Kidney epithelial cell (primary cell): Measurements from ENCODE around the gene TNS4. TPM values are rescaled to one million over a fixed set of nuclear protein-coding genes. Genes with fewer than 3 reads are reported as not detected.

ENCODE experiments used
- DNase-seq: peaks from one replicate; pipeline ENCODE4 v3.0.0-alpha.2; 2010; ENCODE audit warnings: low read depth
- H3K27me3 ChIP-seq: 2 replicates; pipeline ENCODE4 v1.6.0; 2011; ENCODE audit warnings: low read length; ENCODE audit not compliant: control insufficient read depth, insufficient read depth
- H3K36me3 ChIP-seq: 2 replicates; pipeline ENCODE4 v1.5.1; 2011; ENCODE audit warnings: low read length; ENCODE audit not compliant: control insufficient read depth, insufficient read depth
- H3K4me3 ChIP-seq: 2 replicates; pipeline ENCODE4 v1.5.1; 2011; ENCODE audit warnings: low read depth, mild to moderate bottlenecking, control low read depth, low read length
- total RNA-seq: library from RNA; depleted of rRNA; stranded (reverse); fragments of >200 nt; gene quantifications from 2 replicates; pipeline ENCODE4 v1.2.3, GENCODE V29; 2015
- TF ChIP-seq, protein P1 (sequence below): IDR thresholded peaks from 2 replicates; pipeline ENCODE4 v1.5.1; 2011; ENCODE audit warnings: mild to moderate bottlenecking, moderate library complexity, low read length, control low read depth, inconsistent platforms; ENCODE audit not compliant: insufficient read depth, poor library complexity, severe bottlenecking

Gene TNS4
- total RNA-seq, 1 donor from 2014 or later: not detected

DNA sequence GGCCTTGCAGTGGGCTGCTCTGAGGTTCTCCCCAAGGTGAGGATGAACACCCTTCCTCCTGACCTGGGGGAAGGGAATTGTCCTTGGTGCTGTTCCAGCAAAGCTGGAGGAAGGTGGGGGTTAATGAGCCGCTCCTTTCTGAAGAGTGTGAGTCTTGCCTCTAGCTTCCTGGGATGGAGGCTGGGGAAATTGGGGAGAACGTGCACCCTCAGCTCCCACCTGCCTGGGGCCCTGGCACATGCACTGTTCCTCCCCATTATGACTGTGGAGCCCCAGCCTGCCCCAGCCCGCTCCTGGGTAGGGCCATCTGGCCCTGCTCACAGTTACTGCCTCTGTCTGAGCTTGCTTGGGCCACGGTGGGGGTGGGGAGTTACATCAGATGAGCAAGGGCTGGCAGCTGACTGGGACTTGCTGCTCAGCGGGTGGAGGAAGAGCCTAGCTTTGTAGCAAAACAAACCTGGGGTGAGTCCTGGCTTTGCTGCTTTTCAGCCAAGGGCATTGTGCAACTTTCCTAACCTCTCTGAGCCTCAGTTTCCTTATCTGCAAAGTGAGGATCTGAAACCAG, 11.1 kb downstream of the TNS4 start:
- peak; percentile 64 for DNase-seq
- no peak overlapping the region for H3K4me3 ChIP-seq
- no peaks in the 10 kb centered on the region for H3K27me3 ChIP-seq
- TF ChIP-seq, protein P1, sequence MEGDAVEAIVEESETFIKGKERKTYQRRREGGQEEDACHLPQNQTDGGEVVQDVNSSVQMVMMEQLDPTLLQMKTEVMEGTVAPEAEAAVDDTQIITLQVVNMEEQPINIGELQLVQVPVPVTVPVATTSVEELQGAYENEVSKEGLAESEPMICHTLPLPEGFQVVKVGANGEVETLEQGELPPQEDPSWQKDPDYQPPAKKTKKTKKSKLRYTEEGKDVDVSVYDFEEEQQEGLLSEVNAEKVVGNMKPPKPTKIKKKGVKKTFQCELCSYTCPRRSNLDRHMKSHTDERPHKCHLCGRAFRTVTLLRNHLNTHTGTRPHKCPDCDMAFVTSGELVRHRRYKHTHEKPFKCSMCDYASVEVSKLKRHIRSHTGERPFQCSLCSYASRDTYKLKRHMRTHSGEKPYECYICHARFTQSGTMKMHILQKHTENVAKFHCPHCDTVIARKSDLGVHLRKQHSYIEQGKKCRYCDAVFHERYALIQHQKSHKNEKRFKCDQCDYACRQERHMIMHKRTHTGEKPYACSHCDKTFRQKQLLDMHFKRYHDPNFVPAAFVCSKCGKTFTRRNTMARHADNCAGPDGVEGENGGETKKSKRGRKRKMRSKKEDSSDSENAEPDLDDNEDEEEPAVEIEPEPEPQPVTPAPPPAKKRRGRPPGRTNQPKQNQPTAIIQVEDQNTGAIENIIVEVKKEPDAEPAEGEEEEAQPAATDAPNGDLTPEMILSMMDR: no peak
- no peaks in the 10 kb centered on the region for H3K36me3 ChIP-seq

DNA sequence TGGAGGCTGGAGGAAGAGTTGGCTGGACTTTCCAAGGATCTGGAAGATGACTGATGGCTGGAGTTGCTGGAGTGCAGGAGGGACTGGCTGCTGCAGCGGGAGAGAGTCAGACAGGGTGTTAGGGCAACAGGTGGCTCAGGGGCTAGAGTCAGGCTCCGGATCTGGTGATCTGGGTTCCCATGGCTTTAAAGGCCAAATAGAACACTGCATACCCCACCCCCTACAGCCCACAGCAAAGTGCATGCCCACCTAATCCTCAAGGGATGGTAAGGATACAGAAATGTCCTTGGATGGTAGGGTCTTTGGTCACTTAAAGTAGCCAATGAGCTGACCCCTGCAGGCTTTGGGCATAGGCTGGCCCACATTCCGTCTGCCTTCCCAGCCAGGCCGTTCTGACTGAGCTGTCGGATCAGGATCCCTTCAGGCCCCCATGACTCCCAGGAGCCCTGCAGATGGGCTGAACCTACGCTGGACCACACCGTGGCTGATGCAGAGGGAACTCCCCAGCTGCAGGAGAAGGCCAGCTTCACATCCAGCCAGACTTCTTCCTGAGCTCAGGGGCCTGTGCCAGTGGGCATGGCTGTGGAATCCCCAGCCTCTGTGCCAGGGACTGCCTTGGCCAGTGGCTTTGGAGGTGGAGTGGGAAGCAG, 13.9 kb downstream of the TNS4 start:
- DNase-seq: no peak
- no peaks in the 10 kb centered on the region for H3K36me3 ChIP-seq
- H3K4me3 ChIP-seq: no peak overlapping the region
- no peaks in the 10 kb centered on the region for H3K27me3 ChIP-seq
- TF ChIP-seq, protein P1: no peak

DNA sequence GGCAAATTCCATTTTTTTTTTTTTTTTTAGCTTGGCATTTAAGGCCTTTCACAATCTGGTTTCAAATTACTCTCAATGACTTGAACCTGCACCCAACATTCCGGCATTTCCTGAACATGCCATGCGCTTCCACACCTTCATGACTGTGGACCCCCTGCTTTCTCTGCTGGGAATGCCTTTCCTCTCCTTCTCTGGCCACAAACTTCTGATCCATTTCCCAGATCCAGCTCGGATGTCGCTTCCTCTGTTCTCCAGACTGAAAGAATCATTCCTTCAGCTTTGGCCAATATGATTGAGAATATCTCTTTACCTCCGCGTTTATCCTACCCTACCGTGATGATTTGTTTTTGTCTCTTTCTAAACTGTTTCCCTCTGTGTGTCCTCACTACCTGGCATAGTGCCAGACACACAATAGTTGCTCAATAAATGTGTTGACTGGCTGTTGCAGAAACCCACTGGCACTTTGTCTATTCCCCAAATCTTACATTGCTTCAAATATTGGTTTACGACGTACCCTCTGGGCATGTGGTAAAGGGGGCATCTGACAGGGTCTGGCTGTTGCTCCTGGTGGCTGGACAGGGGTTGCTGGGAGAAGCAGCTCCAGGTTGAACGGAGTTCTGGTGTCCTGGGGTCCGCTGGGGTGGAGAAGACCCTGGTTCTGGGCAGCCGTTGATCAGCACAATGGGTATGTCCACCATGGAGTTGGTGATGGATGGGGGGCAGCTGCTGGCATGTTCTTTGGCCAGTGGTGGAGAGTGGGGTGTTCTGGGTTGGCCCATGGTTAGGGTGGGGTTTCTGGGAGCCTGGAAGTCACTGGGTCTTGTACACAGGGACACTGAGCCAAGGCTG, 14.7 kb downstream of the TNS4 start:
- DNase-seq: peak; percentile 72
- TF ChIP-seq, protein P1: no peak
- no peak overlapping the region for H3K4me3 ChIP-seq
- H3K27me3 ChIP-seq: no peaks in the 10 kb centered on the region
- no peaks in the 10 kb centered on the region for H3K36me3 ChIP-seq

DNA sequence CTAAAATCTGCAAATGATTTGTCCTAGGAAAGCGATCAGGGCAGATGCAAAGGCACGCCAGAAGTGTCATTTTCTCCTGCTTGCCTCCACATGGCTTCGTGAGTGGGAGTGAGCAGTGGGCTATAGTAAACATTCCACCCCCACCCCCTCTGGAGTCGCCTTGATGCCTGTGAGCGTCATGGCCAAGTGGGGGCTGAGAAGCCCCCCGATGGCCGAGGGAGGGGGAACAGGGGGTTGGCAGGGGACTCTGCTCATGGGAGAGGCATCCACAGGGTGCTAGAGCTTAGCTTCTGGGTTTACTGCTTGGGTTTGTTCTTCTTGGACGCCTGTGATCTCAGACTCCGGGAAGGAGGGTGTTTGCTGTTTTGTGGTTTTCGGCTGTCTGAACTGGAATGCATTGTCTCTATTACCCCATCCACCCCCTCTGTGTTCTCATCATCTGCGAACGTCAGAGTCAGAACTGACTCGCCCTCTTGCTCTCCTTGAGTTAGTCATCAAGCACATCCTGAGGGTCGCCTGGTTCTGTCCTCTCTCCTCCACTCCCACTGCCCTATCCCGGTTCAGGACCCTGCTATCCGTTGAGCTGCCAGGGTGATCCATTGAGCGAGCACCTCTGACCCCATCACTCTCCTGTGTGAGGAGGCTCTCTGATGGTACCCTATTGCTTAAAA, 15.4 kb downstream of the TNS4 start:
- Histone ChIP-seq H3K36me3 (no peaks in the 10 kb centered on the region), H3K4me3 (no peak overlapping the region), H3K27me3 (no peaks in the 10 kb centered on the region)
- TF ChIP-seq, protein P1: no peak
- peak; percentile 99 for DNase-seq

DNA sequence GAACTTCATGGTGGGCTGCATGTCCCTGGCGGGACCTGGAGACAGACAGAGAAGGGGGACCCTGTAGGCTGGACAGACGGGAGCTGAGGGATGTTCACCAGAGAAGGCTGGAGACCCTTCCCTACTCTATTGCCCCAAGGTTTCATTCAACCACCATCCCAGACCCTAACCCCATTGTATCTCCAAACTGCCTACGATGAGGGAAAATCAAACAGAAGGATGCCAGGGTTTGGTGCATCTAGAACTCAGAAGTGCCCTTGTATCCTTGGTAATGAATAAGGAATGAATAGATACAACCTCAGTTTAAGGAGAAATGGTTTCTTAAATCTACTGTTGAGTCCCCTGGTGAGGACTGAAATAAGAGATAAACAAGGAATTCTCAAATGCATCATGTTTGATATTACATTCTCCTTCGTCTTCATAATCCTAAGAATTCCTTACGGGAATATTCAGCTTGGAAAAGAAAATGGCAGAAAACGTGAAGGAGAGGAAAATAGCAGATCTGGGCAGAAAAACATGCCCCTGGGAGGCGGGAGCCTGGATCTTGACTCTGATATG, 16.4 kb downstream of the TNS4 start:
- TF ChIP-seq, protein P1: no peak
- DNase-seq: no peak

More for the DNA sequence above, 16.4 kb downstream of the TNS4 start:
- Histone ChIP-seq H3K4me3 (no peak overlapping the region), H3K27me3 (no peaks in the 10 kb centered on the region), H3K36me3 (no peaks in the 10 kb centered on the region)
